HG03103 (cell line): Measurements from ENCODE around the gene TOR1AIP2.
"Not testable (repeated sequence)": the region's sequence is repeated elsewhere in the genome, so short reads cannot be mapped to it uniquely, and the experiment has no call there.

Experiments
- ATAC-seq: cut with Tn5 transposase; IDR thresholded peaks from one replicate; pipeline ENCODE4 v1.9.1; 2021; ENCODE audit warnings: low read depth; ENCODE audit not compliant: unreplicated experiment

Gene TOR1AIP2

DNA sequence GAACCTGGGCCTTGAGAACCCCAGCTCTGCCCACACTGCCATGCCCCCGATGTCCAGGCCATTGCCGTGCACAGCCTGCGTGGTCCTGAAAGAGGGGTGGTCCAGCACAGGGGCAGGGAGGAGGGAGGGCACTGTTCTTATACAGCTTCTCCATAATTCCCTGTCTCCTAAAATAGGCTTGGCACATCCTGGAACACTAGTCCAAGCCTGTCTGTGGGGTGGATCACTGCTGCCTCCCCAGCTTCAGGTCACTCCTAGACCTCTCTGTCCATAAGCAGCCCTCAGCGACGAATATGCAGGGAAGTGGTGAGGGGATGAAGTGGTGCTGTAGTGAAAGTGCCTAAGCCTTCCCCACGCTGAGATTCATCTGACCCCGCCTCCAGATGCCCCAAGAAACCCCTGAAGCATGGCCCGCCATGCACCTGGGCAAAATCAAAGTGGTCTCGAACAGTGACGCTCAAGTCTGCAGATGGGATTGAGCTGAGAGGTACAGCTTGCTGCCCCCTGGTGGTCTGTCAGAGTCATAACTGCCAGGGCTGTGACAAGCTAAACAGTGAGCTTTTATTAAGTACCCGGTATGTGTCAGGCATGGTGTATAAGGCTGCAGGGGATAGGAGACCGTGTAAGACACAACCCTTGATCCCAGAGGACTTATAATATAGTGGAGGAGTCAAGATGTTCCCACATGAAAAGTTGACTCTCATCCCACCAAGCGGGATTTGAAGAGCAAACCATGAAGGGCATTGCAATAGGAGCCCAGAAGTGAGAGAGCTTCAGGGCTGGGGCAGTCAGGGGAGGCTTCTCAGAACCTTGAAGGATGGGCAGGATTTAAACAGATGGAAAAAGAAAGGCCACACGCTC lies 67.9 kb downstream of the TOR1AIP2 start:
- ATAC-seq, result peak; percentile 56

DNA sequence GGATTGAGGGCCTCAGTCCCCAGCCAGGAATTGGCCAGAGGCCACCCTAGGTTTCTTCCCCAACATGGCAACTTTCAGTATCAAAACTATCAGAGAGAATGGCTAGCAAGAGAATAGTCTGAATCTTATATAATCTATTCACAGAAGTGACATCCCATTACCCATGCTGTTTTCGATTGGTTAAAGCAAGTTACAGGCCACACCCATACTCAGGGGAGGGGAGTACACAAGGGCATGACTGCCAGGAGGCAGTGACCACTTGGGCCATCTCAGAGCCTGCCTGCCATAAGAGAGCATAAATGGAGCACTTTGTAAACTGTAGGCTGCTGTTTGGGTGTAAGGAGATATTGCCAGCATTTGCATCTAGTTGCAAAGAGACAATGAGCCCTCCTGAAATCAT lies 69.1 kb downstream of the TOR1AIP2 start:
- no peak for ATAC-seq

DNA sequence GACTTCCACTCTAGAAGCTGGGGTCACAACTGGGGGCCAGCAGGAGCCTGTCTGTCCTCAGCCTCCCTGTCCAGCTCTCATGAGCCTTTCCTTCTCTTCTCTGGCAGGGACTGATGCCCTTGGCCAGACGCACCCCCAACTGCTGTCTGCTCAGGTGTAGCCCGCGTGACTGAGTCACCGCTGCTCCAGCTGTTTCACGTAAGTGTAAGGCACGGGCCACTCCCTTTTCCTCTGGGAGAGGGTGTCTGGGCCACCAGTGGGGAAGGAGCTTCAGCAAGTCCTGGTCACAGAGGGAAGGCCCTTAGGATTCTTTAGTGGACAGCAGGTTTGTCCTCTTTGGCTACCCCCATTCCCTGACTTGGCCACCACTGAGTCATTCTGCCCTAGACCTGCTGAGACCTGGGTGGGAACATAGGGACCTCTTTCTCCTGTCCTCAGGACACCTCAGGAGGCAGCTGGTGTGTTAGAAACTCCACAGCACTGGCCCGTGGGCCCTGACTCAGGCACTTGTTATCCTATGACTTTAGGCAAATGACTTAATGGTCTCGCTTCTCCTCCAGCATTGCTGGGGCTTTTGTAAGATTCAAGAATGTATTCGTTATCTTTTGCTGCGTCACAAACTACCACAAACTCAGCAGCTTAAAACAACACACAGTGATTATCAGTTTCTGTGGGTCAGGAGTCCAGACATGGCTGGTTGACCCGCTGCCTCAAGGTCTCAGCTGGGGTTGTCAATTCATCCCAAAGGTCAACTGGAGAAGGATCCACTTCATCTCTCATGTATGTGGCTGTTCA lies 69.7 kb downstream of the TOR1AIP2 start:
- ATAC-seq, result no peak

DNA sequence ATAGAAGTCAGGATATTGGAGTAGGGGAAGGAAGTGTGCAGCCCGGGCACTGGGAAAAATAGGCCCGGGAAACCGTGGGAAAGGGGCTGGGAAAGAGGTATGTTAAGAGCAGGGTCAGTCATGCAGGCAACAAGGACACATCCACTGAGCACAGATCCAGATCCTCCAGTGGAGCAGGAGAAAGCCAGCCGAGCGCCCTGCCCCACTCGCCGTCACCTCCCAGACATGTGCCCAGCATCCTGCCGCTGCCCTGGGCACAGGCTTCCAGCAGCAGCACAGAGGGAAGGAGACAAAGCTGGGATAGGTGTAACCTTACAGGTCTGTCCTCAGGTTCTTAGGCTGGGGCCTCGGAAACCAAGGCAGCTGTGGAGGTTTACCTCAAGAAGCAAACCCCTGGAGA lies 70.3 kb downstream of the TOR1AIP2 start:
- no peak for ATAC-seq

DNA sequence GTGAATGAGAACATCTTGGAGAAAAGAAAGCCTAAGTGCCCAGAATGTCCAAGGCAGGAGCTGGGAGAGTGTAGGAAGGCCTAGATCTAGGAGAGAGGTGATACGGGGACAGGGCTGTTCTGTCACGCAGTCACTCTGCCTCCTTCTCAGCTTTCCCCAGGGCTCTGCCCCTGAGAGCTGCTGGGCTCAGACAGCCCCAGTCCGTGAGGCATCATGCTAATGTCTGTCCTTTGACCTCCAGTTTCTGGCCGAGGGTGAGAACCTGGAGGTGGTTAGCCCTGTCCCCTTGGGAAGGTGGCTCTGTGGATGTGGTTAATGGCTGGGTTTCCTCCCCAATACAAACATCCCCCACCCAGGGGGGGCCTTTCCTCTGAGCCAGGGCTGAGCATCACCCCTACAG lies 71.3 kb downstream of the TOR1AIP2 start:
- no peak for ATAC-seq

DNA sequence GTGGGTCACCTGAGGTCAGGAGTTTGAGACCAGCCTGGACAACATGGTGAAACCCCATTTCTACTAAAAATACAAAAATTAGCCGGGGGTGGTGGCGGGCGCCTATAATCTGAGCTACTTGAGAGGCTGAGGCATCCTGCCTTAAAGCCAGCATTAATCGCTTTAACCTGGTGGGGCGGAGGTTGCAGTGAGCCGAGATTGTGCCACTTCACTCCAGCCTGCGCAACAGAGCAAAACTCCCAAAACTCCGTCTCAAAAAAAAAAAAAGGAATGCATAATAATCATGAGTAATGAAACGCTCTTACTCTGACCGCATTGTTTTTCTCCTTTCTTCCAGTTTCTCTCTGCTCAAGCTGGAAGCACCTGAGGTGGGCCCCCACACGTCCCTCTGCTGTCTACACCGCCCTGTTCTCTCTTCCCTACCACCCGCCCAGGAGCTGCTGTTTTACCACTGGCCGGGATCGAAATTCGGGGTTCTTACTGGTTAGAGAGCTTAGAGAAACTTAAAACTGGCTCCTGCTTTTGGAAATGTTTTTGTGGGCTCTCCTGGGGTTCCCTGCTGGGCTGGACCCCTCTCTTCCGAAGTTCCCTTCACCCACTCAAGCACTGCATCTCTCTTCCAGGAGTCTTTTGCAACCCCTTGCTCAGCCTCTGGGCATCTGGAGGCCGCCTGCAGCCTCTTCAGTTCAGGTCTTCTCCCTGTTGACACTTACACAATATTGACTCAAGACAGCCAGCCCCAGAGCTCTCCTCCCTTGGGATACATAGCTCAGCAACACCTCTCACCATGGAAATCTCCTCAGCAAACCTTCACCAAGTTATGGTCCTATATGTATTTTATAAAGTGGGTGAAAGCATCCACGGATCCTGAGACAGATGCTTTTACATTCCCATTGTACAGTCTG lies 72.1 kb downstream of the TOR1AIP2 start:
- no peak for ATAC-seq

DNA sequence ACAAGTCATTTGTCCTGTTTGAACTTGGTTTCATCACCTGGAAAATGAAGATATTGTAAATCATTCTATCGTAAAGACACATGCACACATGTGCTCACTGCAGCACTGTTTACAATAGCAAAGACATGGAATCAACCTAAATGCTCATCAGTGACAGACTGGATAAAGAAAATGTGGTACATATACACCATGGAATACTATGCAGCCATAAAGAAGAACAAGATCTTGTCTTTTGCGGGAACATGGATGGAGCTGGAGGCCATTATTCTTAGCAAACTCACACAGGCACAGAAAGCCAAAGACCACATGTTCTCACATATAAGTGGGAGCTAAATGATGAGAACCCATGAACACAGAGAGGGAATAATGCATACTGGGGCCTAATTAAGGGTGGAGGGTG lies 73.2 kb downstream of the TOR1AIP2 start:
- not testable (repeated sequence) for ATAC-seq

DNA sequence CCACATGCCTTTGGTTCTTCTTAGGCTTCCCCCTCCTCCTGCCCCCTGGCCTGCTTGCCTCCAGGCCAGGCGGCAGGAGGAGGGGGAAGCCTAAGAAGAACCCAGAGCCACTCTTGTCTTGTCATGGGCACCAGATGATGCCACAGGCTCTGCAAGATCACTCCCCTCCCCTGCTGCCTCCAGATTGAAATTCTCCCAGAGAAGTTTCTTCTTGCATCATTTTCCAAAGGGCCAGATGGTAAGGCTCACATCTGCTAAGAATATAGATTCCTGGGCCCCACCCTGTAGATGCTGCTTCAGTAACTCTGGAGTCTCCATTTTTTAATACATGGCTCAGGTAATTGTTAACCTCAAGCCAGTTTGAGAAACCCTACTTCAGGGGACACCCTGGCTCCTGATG lies 73.7 kb downstream of the TOR1AIP2 start:
- ATAC-seq, result no peak

DNA sequence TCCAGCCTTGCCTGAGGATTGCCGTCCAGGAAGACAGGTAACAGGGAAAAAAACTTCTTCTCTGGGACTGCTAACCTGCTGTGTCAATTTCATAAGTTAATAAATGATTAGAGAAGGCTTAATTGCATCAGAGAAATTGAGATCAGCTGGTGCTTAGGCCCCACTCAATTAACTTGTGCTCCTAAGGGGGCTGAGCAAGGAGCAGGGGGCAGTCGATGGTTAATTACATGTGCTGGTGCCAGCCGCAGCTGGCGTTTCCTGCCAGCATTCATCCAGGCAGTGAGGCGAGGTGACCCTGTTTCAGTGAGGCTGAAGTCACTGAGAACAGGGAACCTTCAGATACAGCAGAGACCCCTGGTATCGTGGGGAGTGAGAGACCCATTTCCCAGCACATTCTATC lies 74.5 kb downstream of the TOR1AIP2 start:
- no peak for ATAC-seq

DNA sequence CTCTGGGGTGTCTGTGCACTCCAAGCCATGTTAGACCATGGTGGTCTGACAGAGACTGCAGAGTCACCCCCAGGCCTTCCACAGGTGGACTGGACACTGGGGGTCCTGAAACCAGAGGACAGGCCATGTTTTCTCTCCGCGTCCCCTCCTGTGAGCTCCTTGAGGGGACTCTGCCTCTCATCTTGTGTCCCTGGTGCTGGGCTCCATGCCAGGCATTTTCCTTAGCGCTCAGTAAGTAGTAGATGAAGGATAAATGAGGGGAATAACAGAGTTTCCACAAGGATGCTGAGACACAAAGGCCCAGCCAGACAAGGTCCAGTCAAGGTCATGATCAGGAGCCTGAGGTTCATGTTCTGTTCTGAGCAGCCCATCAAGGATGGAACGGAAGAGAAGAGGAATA lies 77.1 kb downstream of the TOR1AIP2 start:
- ATAC-seq, result no peak

DNA sequence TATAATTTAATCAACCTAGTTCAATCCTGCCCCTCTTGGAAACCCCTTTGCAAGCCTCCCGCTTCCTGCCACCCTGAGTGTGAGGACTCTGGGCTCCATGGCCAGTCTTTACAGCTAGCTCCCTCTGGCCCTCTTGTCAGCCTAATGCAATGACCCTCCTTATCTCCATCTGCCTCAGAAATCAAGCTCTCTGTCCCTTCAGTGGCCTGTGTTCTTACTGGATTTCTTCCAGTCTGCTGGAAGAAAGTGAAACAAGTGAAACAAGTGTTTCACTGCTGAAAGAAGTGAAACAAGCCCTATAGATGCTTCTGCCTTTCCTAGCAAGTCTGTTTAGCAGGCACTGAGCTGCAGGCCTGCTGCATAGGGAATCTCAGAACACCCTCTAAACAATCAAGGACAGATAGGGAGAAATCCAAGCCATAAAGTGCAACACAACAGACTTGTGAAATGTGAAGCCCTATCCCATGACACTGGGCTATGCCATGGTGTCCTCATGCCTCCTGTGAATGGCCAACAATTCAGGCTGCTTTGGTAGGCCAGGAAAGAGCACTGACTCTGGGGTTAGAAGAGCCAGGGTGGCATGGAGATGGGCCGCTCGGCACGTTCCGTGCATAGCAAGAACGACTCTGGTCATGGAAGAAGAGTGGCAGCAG lies 78.6 kb downstream of the TOR1AIP2 start:
- ATAC-seq, result no peak

DNA sequence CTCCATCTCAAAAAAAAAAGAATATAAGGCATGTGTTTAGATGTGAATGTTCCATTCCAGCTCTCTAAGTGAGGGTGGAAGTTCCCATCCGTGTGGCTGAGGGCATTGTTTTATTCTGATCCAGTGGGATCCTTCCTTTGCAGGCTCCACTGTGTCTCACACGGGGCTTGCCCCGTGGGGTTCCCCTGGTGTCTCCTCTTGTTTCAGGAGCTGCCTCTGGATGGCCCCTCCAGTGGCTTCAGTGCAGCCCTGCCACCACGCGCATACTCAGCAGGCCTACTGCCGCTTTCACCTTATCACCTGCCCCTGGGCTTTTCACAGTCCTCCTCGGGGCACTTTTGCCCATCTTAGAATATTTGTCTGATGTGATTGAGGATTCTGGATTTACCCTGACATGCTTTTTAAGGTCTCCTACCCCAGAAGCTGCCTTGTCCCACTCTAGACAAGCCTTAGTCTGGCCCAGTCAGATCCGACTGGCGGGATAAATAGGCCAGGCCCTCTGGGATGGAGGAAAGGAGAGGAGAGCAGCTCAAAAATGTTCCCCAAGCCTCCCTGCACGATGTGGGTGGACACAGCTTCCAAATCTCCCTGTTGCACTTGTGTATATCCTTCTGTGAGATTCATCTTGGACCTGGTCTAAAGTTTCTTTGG lies 79.3 kb downstream of the TOR1AIP2 start:
- no peak for ATAC-seq

DNA sequence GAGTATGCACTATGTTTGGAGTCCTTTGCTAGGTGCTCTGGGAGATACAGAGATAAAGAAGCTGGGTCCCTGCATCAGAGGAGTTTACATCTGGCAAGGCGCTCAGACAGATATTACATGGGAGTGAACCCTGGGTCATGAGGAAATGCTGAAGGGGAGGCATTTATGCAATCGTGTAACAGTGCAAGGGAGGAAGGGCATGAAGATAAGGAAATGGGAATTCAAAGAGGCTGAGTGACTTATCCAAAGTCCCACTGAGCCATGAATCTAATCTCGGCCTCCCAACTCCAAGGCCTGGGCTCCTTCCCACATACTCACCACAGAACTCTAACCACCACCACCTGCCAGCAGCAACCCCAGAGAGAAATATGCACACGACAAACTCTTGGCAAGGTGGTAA lies 82.9 kb downstream of the TOR1AIP2 start:
- no peak for ATAC-seq

DNA sequence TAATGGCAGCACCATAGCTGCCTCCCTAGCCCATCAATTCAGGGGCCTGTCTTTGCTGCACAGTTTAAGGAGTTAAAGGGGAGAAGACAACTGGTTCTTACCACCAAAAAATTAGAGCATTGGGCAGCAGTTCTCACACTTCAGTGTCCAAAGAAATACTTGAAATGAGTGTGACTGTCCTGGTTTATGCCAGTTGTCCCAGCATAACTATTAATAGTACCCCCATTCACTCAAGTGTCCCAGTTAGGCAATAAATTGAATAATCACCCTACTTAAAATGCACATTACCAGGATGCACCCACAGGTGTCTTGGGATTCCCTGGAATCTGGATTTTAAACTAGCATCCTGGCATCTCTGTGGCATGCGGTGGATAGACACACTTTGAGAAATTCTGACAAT lies 83.5 kb downstream of the TOR1AIP2 start:
- no peak for ATAC-seq

DNA sequence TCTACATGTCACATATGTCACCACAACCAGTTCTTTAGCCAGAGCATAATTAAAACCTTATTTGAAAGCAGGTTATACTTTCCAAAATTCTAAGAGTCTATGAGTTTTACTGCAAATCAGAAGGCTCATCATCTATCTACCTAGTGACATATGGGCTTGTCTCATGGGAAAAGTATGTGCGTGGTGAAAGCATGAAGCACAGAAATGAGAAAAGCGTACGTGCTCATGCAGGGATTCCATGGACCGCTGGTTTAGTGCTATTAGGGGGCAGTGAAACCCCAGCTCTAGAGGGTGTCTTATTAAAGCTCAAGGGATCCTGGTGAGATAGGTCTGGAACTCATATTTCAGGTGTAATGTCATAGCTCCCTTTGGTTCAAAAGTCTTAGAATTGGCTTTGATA lies 84.3 kb downstream of the TOR1AIP2 start:
- no peak for ATAC-seq
